NT2/D1 (cell line): ENCODE data around the gene STAT5B.

Source experiments
- DNase-seq: peaks from one replicate; pipeline ENCODE4 v3.0.0-alpha.2; 2011; ENCODE audit warnings: low read depth, low spot score
- H3K27me3 ChIP-seq: 2 replicates; pipeline ENCODE4 v1.6.0; 2011; ENCODE audit warnings: mild to moderate bottlenecking; ENCODE audit not compliant: insufficient read length, insufficient read depth
- H3K36me3 ChIP-seq: 2 replicates; pipeline ENCODE4 v1.6.1; 2011; ENCODE audit warnings: mild to moderate bottlenecking, low read length, mixed read lengths; ENCODE audit not compliant: insufficient read depth, insufficient read length
- H3K4me1 ChIP-seq: 2 replicates; pipeline ENCODE4 v1.5.1; 2011; ENCODE audit not compliant: insufficient read depth, insufficient read length
- H3K4me3 ChIP-seq: 2 replicates; pipeline ENCODE4 v1.5.1; 2011; ENCODE audit warnings: low read depth; ENCODE audit not compliant: insufficient read length
- H3K9ac ChIP-seq: 2 replicates; pipeline ENCODE4 v1.6.0; 2011; ENCODE audit warnings: low read depth; ENCODE audit not compliant: insufficient read length
- H3K9me3 ChIP-seq: 2 replicates; pipeline ENCODE4 v1.5.1; 2011; ENCODE audit warnings: mild to moderate bottlenecking, low read length; ENCODE audit not compliant: insufficient read depth
- SUZ12 ChIP-seq: IDR thresholded peaks from 2 replicates; pipeline ENCODE4 v1.6.1; 2011; ENCODE audit not compliant: insufficient read length, insufficient read depth; ENCODE audit errors: extremely low read depth
- YY1 ChIP-seq: IDR thresholded peaks from 2 replicates; pipeline ENCODE4 v1.6.1; 2011; ENCODE audit not compliant: insufficient read length, insufficient read depth
- ZNF274 ChIP-seq: IDR thresholded peaks from 2 replicates; pipeline ENCODE4 v1.6.1; 2011; ENCODE audit warnings: mild to moderate bottlenecking, low read depth, low read length

STAT5B gene

DNA sequence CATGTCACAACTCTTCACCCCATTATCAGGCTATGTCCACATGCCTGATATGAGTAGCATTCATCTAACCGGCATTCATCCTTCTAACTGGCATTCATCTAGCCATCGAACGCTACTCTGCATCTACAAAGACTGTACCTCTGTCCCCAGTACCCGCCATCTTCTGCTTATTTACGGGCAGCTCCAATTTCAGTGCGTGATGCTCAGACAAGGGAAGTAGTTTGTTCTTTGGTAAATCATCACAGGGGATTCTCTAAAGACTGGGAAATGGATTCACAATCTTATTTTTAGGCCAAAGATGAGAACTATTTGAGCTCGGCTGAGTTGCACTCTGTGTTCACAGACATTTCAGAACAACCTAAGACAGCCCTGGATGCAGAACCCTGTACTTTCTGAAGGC lies 39.4 kb downstream of the STAT5B start:
- no peaks in the 10 kb centered on the region for H3K9me3 ChIP-seq
- TF ChIP-seq YY1 = no peak
- TF ChIP-seq SUZ12 = no peak
- TF ChIP-seq ZNF274 = no peak
- no peaks in the 10 kb centered on the region for H3K4me1 ChIP-seq
- DNase-seq = no peak
- no peak overlapping the region for H3K9ac ChIP-seq
- no peaks in the 10 kb centered on the region for H3K36me3 ChIP-seq
- no peaks in the 10 kb centered on the region for H3K27me3 ChIP-seq
- no peak overlapping the region for H3K4me3 ChIP-seq

DNA sequence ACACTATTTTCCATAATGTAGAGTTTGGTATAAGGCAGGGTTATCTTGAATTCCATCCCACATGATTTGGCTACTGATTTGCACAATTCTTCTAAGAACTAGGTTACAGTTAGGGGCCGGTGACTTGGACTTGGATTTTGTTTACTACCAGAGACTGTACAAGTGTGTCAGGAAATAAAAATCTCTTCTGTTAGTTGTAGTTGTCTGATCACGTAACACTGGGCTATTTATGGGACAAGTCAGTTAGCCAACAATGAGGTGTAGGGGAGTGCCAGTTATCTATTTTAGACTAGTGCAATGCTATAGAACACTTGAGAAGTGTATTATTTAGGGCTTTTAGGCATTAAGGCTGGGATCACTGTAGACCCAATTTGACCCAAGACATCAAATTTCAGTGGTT lies 42.2 kb downstream of the STAT5B start:
- no peaks in the 10 kb centered on the region for H3K27me3 ChIP-seq
- no peaks in the 10 kb centered on the region for H3K4me1 ChIP-seq
- H3K9ac ChIP-seq = no peak overlapping the region
- TF ChIP-seq YY1 (no peak), SUZ12 (no peak), ZNF274 (no peak)
- H3K36me3 ChIP-seq = no peaks in the 10 kb centered on the region
- H3K9me3 ChIP-seq = no peaks in the 10 kb centered on the region
- H3K4me3 ChIP-seq = no peak overlapping the region
- DNase-seq = no peak

DNA sequence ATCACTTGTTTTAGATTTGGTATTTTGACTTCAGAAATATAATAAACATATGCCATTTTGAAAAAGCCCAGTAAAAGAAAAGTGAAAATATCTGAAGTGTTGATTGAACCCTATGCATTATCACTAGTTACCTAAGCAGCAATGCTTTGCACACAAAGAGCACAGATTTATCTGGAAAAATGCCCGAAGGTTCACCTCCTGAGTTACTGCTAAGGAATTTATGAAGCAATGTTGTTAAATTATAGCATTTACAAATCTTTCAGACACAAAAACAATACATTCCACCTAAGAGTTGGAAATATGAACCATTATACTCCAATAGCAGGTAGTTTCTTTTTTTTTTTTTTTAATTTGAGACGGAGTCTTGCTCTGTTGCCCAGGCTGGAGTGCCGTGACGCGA lies 43.0 kb downstream of the STAT5B start:
- Histone ChIP-seq H3K9ac (no peak overlapping the region), H3K4me3 (no peak overlapping the region), H3K36me3 (no peaks in the 10 kb centered on the region), H3K27me3 (no peaks in the 10 kb centered on the region), H3K4me1 (no peaks in the 10 kb centered on the region), H3K9me3 (no peaks in the 10 kb centered on the region)
- no peak for DNase-seq
- TF ChIP-seq ZNF274 (no peak), SUZ12 (no peak), YY1 (no peak)

DNA sequence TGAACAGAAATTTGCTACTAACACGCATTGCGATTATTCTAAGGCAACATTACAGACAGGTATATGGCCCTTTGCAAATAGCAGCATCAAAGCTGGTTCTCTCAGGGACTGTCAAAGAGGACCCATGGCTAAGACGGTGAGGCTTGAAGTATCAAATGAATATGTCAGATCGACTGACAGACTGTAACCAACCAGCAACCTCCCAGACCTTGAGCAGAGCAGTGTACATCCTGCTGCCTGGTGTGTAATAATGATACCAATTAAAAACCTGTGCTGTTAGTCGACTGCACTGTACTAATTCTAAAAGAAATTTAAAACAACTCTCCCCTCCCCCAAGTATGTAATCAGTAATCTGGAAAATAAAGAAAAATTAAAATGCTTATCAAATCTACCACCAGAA lies 46.0 kb downstream of the STAT5B start:
- no peak overlapping the region for H3K4me3 ChIP-seq
- no peaks in the 10 kb centered on the region for H3K27me3 ChIP-seq
- H3K36me3 ChIP-seq = no peaks in the 10 kb centered on the region
- no peak for TF ChIP-seq SUZ12
- no peak for TF ChIP-seq YY1
- no peak for TF ChIP-seq ZNF274
- DNase-seq = no peak
- H3K9ac ChIP-seq = no peak overlapping the region
- H3K4me1 ChIP-seq = no peaks in the 10 kb centered on the region
- no peaks in the 10 kb centered on the region for H3K9me3 ChIP-seq

DNA sequence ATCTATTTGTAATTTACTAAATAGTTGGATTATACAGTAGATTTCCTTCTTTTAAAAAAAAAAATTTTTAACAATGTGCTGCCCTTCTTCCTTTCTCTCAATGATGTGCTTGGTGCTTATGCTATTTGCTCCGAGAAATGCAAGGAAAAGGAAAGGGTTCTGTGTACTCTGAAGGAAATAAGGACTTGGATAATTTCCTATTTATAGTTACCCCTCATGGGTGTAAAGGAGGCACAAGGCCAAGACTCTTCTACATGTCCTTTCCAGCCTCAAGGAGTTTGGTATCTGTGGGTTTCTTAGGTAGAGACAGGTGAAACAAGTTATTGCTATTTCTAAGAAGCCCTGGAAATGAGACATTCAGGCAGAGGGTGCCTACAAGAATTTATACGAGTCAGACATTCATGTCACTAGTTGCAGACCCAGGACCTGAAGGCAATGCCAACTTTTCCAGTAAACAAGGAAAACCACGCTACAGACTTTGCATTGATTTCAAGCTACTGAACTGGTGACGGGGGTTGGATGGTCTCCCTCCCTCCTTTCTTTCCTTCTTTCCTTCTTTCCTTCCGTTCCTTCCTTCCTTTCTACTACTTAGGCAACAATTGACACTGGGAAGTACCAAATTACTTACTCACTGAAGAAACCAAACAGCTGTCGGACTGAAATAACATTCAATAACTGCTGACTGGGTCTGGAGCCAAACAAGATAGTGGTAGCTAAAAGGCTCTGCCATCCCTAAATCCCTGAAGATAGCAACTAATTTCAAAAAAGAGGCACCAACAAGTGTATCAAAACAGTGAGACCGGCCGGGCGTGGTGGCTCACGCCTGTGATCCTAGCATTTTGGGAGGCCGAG lies 48.1 kb downstream of the STAT5B start:
- Histone ChIP-seq H3K4me3 (no peak overlapping the region), H3K9ac (no peak overlapping the region), H3K27me3 (no peaks in the 10 kb centered on the region), H3K9me3 (no peaks in the 10 kb centered on the region), H3K4me1 (no peaks in the 10 kb centered on the region), H3K36me3 (no peaks in the 10 kb centered on the region)
- no peak for DNase-seq
- TF ChIP-seq SUZ12 = no peak
- TF ChIP-seq ZNF274 = no peak
- TF ChIP-seq YY1 = no peak

DNA sequence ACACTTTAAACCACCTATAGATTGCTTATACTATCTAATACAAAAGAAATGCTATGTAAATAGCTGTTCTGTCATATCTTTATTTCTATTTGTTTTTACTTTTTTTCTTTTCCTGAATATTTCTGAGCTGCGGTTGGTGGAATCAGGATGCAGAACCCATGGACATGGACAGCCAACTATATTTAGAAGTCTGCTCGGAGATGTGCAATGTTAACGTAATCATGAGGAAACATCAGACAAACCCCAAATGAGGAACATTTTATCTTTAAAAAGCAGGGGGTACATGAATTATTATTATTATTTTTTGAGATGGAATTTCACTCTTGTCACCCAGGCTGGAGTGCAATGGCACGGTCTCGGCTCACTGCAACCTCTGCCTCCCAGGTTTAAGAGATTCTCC lies 50.5 kb downstream of the STAT5B start:
- Histone ChIP-seq H3K4me3 (no peak overlapping the region), H3K9ac (no peak overlapping the region), H3K36me3 (peaks cover 7% of the 10 kb centered on the region), H3K9me3 (no peaks in the 10 kb centered on the region), H3K4me1 (no peaks in the 10 kb centered on the region), H3K27me3 (no peaks in the 10 kb centered on the region)
- DNase-seq = no peak
- no peak for TF ChIP-seq SUZ12
- no peak for TF ChIP-seq ZNF274

DNA sequence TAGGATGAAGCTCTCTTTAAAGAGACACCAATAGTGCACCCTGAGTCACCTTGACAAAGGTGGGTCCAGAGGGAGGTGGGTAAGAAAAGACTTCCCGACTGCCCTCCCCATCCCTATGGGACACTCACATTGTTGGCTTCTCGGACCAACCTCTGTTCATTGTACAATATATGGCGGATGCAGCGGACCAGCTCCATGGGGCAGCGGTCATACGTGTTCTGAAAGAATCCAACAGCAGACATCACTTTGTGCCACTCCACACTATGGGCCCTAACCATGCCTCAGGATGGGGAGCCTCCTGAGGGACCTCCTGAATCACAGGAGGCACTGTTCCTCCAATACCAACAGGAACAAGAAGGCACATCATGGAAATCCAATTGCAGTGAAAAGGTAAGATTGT lies 51.5 kb downstream of the STAT5B start:
- H3K4me3 ChIP-seq = no peak overlapping the region
- no peaks in the 10 kb centered on the region for H3K9me3 ChIP-seq
- TF ChIP-seq YY1 (no peak), SUZ12 (no peak), ZNF274 (no peak)
- no peak overlapping the region for H3K9ac ChIP-seq
- no peaks in the 10 kb centered on the region for H3K27me3 ChIP-seq
- H3K4me1 ChIP-seq = no peaks in the 10 kb centered on the region
- H3K36me3 ChIP-seq = peaks cover 7% of the 10 kb centered on the region
- DNase-seq = no peak
